HCT116 (cell line): ENCODE measurements around the gene WBP1L. TPM values are rescaled to one million over a fixed set of nuclear protein-coding genes. Genes with fewer than 3 reads are reported as not detected.

Source experiments
- ATAC-seq: fragments of 200-7000 bp; cut with Tn5 transposase; 2 replicates; pipeline ENCODE4 v1.9.1; 2020; ENCODE audit warnings: mild to moderate bottlenecking, moderate library complexity
- BruUV-seq: library from RNA; stranded (reverse); fragments of 400-500 nt; replicated peaks from 2 replicates; lab custom pipeline; 2021; lab: Mats Ljungman, UMichigan
- CTCF ChIA-PET: fragments of 300-600 bp; sonication (Branson Sonifier 250); formaldehyde crosslinking; loops from one replicate; lab custom pipeline; 2021; ENCODE audit warnings: antibody characterized with exemption; lab: Charles Lee
- POLR2A ChIA-PET: fragments of 300-600, 350-600 bp; sonication (Branson Sonifier 250); formaldehyde crosslinking; loops from one replicate; lab custom pipeline; 2021; ENCODE audit warnings: antibody characterized with exemption; lab: Charles Lee
- RAD21 ChIA-PET, 2 experiments: fragments of 300-600 bp; sonication (Branson Sonifier 250); formaldehyde crosslinking; loops; one replicate each; lab custom pipeline; 2023; ENCODE audit warnings: low total read pairs in 2 of 2; ENCODE audit not compliant: uncharacterized antibody in 2 of 2, unreplicated experiment in 2 of 2, low non-redundant PET in 1 of 2; lab: Charles Lee
- DNase-seq: peaks from one replicate; pipeline ENCODE4 v3.0.0-alpha.2; 2010; ENCODE audit warnings: low read depth, low spot score
- H2AFZ ChIP-seq: fragments of 200-600 bp; shearing (Covaris generic), sonication (generic); 2 replicates; pipeline ENCODE4 v1.6.1; 2017; ENCODE audit warnings: low read depth, mixed run types, mixed read lengths, antibody characterized with exemption, low read length; ENCODE audit not compliant: poor library complexity, severe bottlenecking
- H3K27ac ChIP-seq: 2 replicates; pipeline ENCODE4 v1.5.1; 2012; ENCODE audit warnings: low read depth, low read length
- H3K27me3 ChIP-seq: fragments of 200-600 bp; sonication (generic); 2 replicates; pipeline ENCODE4 v1.6.1; 2016; ENCODE audit warnings: mixed run types, low read length, mixed read lengths; ENCODE audit not compliant: insufficient read depth
- H3K36me3 ChIP-seq, 2 experiments: fragments of 200-500 bp in 1 of 2; fragments of 200-600 bp in 1 of 2; sonication (Bioruptor generic) in 1 of 2; sonication (generic) in 1 of 2; 2 replicates each; pipeline versions ENCODE4 v1.5.1 to v1.6.1; 2014 to 2016; ENCODE audit warnings: low read length in 2 of 2, inconsistent platforms in 1 of 2, mixed read lengths in 1 of 2, mixed run types in 1 of 2; ENCODE audit not compliant: insufficient read depth in 2 of 2, control insufficient read depth in 1 of 2
- H3K4me1 ChIP-seq, 2 experiments: fragments of 200-600 bp in 1 of 2; sonication (generic) in 1 of 2; 2 replicates each; pipeline versions ENCODE4 v1.5.1 to v1.6.1; 2012 to 2017; ENCODE audit warnings: low read length in 2 of 2, inconsistent platforms in 1 of 2, mild to moderate bottlenecking in 1 of 2, mixed read lengths in 1 of 2, mixed run types in 1 of 2, moderate library complexity in 1 of 2; ENCODE audit not compliant: insufficient read depth in 2 of 2, control insufficient read depth in 1 of 2
- H3K4me2 ChIP-seq: fragments of 200-600 bp; sonication (generic); 2 replicates; pipeline ENCODE4 v1.6.1; 2017; ENCODE audit warnings: mixed run types, low read length, mixed read lengths
- H3K4me3 ChIP-seq, 2 experiments: fragments of 200-600 bp in 1 of 2; sonication (generic) in 1 of 2; replicated peaks in 1 of 2; 2 replicates each; pipeline ENCODE4 v1.5.1; 2011 to 2016; ENCODE audit warnings: low read length in 2 of 2, control low read depth in 1 of 2, low read depth in 1 of 2, mild to moderate bottlenecking in 1 of 2, mixed read lengths in 1 of 2, mixed run types in 1 of 2
- H3K79me2 ChIP-seq: fragments of 200-600 bp; sonication (generic); 2 replicates; pipeline ENCODE4 v1.6.1; 2017; ENCODE audit warnings: mild to moderate bottlenecking, mixed run types, low read length, moderate library complexity, mixed read lengths; ENCODE audit not compliant: insufficient read depth
- H3K9ac ChIP-seq: fragments of 200-600 bp; sonication (generic); 2 replicates; pipeline ENCODE4 v1.6.1; 2016; ENCODE audit warnings: low read length, mixed read lengths
- H3K9me2 ChIP-seq: fragments of 200-600 bp; sonication (generic), shearing (Covaris generic); 2 replicates; pipeline ENCODE4 v1.6.1; 2017; ENCODE audit warnings: mixed run types, mild to moderate bottlenecking, moderate library complexity; ENCODE audit not compliant: insufficient read depth
- H3K9me3 ChIP-seq, 2 experiments: fragments of 200-500 bp in 1 of 2; fragments of 200-600 bp in 1 of 2; sonication (Bioruptor generic) in 1 of 2; sonication (generic) in 1 of 2; 2 replicates each; pipeline ENCODE4 v1.6.1; 2014 to 2017; ENCODE audit warnings: low read length in 2 of 2, mixed read lengths in 2 of 2, inconsistent platforms in 1 of 2, low read depth in 1 of 2, mild to moderate bottlenecking in 1 of 2, mixed run types in 1 of 2, moderate library complexity in 1 of 2; ENCODE audit not compliant: control insufficient read depth in 1 of 2, insufficient read depth in 1 of 2
- H4K20me1 ChIP-seq: fragments of 200-600 bp; sonication (generic), shearing (Covaris generic); 2 replicates; pipeline ENCODE4 v1.6.1; 2017; ENCODE audit warnings: mixed run types, mild to moderate bottlenecking, moderate library complexity; ENCODE audit not compliant: insufficient read depth
- ATF3 ChIP-seq: IDR thresholded peaks from 2 replicates; pipeline ENCODE4 v1.6.1; 2012
- CBX3 ChIP-seq: IDR thresholded peaks from 2 replicates; pipeline ENCODE4 v1.6.1; 2012; ENCODE audit warnings: low read depth
- CEBPB ChIP-seq: IDR thresholded peaks from 2 replicates; pipeline ENCODE4 v1.6.1; 2012; ENCODE audit warnings: low read depth
- CTCF ChIP-seq, 3 experiments: fragments of 200-600 bp in 1 of 3; sonication (generic) in 1 of 3; IDR thresholded peaks in 2 of 3; conservative IDR thresholded peaks in 1 of 3; 2 replicates each; pipeline ENCODE4 v1.5.1; 2012 to 2017; ENCODE audit warnings: low read depth in 2 of 3, low read length in 2 of 3, antibody characterized with exemption in 1 of 3, borderline replicate concordance in 1 of 3, control low read depth in 1 of 3, mild to moderate bottlenecking in 1 of 3, mixed read lengths in 1 of 3, mixed run types in 1 of 3, moderate library complexity in 1 of 3; ENCODE audit not compliant: insufficient read depth in 1 of 3
- EGR1 ChIP-seq: IDR thresholded peaks from 2 replicates; pipeline ENCODE4 v1.6.1; 2012; ENCODE audit warnings: low read depth
- ELF1 ChIP-seq: IDR thresholded peaks from 2 replicates; pipeline ENCODE4 v1.6.1; 2012; ENCODE audit warnings: low read depth, borderline replicate concordance
- EZH2 ChIP-seq: fragments of 200-600 bp; sonication (generic); IDR thresholded peaks from 2 replicates; pipeline ENCODE4 v1.6.1; 2017; ENCODE audit warnings: antibody characterized with exemption, mixed run types
- EZH2phosphoT487 ChIP-seq: fragments of 200-600 bp; IDR thresholded peaks from 2 replicates; pipeline ENCODE4 v1.6.1; 2018; ENCODE audit warnings: antibody characterized with exemption, borderline replicate concordance
- FOSL1 ChIP-seq: IDR thresholded peaks from 2 replicates; pipeline ENCODE4 v1.6.1; 2012; ENCODE audit warnings: low read depth
- JUND ChIP-seq: IDR thresholded peaks from 2 replicates; pipeline ENCODE4 v1.6.1; 2012
- POLR2A ChIP-seq: IDR thresholded peaks from 2 replicates; pipeline ENCODE4 v1.7.0; 2011; ENCODE audit warnings: borderline replicate concordance; ENCODE audit not compliant: insufficient read depth, insufficient read length; ENCODE audit errors: extremely low read depth
- POLR2AphosphoS5 ChIP-seq: IDR thresholded peaks from 2 replicates; pipeline ENCODE4 v1.6.1; 2011; ENCODE audit warnings: mild to moderate bottlenecking, low read depth, low read length, moderate library complexity
- RAD21 ChIP-seq: IDR thresholded peaks from 2 replicates; pipeline ENCODE4 v1.6.1; 2012; ENCODE audit warnings: low read depth, mild to moderate bottlenecking
- SIN3A ChIP-seq: IDR thresholded peaks from 2 replicates; pipeline ENCODE4 v1.6.1; 2012; ENCODE audit warnings: low read depth
- SRF ChIP-seq: IDR thresholded peaks from 2 replicates; pipeline ENCODE4 v1.6.1; 2012; ENCODE audit warnings: low read depth
- TCF7L2 ChIP-seq: IDR thresholded peaks from 2 replicates; pipeline ENCODE4 v1.7.0; 2011; ENCODE audit warnings: borderline replicate concordance, inconsistent platforms; ENCODE audit not compliant: insufficient read depth, insufficient read length; ENCODE audit errors: extremely low read depth
- YY1 ChIP-seq: IDR thresholded peaks from 2 replicates; pipeline ENCODE4 v1.6.1; 2011; ENCODE audit warnings: low read length, low read depth, moderate library complexity, mild to moderate bottlenecking; ENCODE audit not compliant: insufficient replicate concordance; ENCODE audit errors: extremely low read depth
- ZBTB33 ChIP-seq: IDR thresholded peaks from 2 replicates; pipeline ENCODE4 v1.6.1; 2011; ENCODE audit warnings: mild to moderate bottlenecking, low read length, moderate library complexity; ENCODE audit not compliant: insufficient replicate concordance; ENCODE audit errors: extremely low read depth
- ZNF274 ChIP-seq: fragments of 200-500 bp; sonication (Bioruptor generic); IDR thresholded peaks from 2 replicates; pipeline ENCODE4 v1.6.1; 2014; ENCODE audit warnings: mild to moderate bottlenecking, low read depth, low read length, inconsistent platforms
- intact Hi-C: fragments of 100-400 bp; cut with micrococcal nuclease; formaldehyde crosslinking; loops from 2 replicates; pipeline ENCODE4 v1.10.0; 2022
- total RNA-seq: library from RNA; stranded (reverse); gene quantifications from one replicate; pipeline ENCODE4 v1.2.1, GENCODE V29; 2021; ENCODE audit not compliant: unreplicated experiment

Gene WBP1L
- total RNA-seq, 1 experiment from 2014 or later: 25.2 TPM

GRCh38 chr10:102826148-102826796 is 82.5 kb downstream of the WBP1L start:
- ChIA-PET POLR2A (no interaction called here), CTCF (no interaction called here)
- BruUV-seq: no TSS peak

More at GRCh38 chr10:102826148-102826796, 82.5 kb downstream of the WBP1L start:
- Histone ChIP-seq H3K4me3 (no peak overlapping the region), H3K27me3 (no peaks in the 10 kb centered on the region; the same call in 1 of the 2 replicates), H3K9ac (no peak overlapping the region), H2AFZ (no peak overlapping the region), H4K20me1 (no peaks in the 10 kb centered on the region), H3K79me2 (no peaks in the 10 kb centered on the region), H3K36me3 (no peaks in the 10 kb centered on the region), H3K4me2 (no peak overlapping the region), H3K4me1 (no peaks in the 10 kb centered on the region), H3K9me3 (no peaks in the 10 kb centered on the region), H3K9me2 (no peaks in the 10 kb centered on the region), H3K27ac (no peak overlapping the region)
- DNase-seq: no peak
- intact Hi-C loops: no loop called here
- no peak for ATAC-seq
- TF ChIP-seq SIN3A (no peak), JUND (no peak), EGR1 (no peak), CTCF (IDR thresholded peaks at IDR 0.05 in 2 of 3, conservative IDR thresholded peaks at IDR 0.05 in 1 of 3; ENCODE audit: borderline replicate concordance in 1 of 3, insufficient read depth in 1 of 3, low read depth in 2 of 3, low read length in 2 of 3) (no peak), EZH2phosphoT487 (no peak), ZNF274 (no peak), ZBTB33 (no peak), CEBPB (no peak), TCF7L2 (no peak), ELF1 (no peak), ATF3 (no peak), SRF (no peak), YY1 (no peak), FOSL1 (no peak), POLR2AphosphoS5 (no peak), POLR2A (no peak), RAD21 (no peak), CBX3 (no peak), EZH2 (no peak)
- RAD21 ChIA-PET: no interaction called here
